GM19467 (cell line): ENCODE measurements around the gene LHPP.

Experiments used
- ATAC-seq: cut with Tn5 transposase; IDR thresholded peaks from one replicate; pipeline ENCODE4 v1.9.1; 2021; ENCODE audit warnings: mild to moderate bottlenecking, moderate library complexity; ENCODE audit not compliant: unreplicated experiment

The LHPP gene

GRCh38 chr10:124651402-124651891 lies 189.8 kb downstream of the LHPP start:
- ATAC-seq = no peak

- ATAC-seq = no peak
Observed at GRCh38 chr10:124652200-124652599, 190.6 kb downstream of the LHPP start.

- no peak for ATAC-seq
Observed at GRCh38 chr10:124652701-124653100, 191.1 kb downstream of the LHPP start.

GRCh38 chr10:124653311-124653710 lies 191.7 kb downstream of the LHPP start:
- ATAC-seq = no peak

GRCh38 chr10:124653811-124654651 lies 192.4 kb downstream of the LHPP start:
- ATAC-seq = no peak

GRCh38 chr10:124654686-124655085 lies 193.1 kb downstream of the LHPP start:
- ATAC-seq = no peak

- ATAC-seq = no peak
Observed at GRCh38 chr10:124655191-124656112, 193.8 kb downstream of the LHPP start.

- ATAC-seq = no peak
Observed at GRCh38 chr10:124656113-124656490, 194.5 kb downstream of the LHPP start.

- no peak for ATAC-seq
Observed at GRCh38 chr10:124656541-124656940, 194.9 kb downstream of the LHPP start.

- no peak for ATAC-seq
Observed at GRCh38 chr10:124657806-124658205, 196.2 kb downstream of the LHPP start.

- no peak for ATAC-seq
Observed at GRCh38 chr10:124658591-124659242, 197.1 kb downstream of the LHPP start.

- no peak for ATAC-seq
Observed at GRCh38 chr10:124659380-124659779, 197.8 kb downstream of the LHPP start.

GRCh38 chr10:124660404-124661125 lies 198.9 kb downstream of the LHPP start:
- ATAC-seq = no peak

GRCh38 chr10:124661660-124662180 lies 200.1 kb downstream of the LHPP start:
- ATAC-seq = no peak

GRCh38 chr10:124663228-124663627 lies 201.6 kb downstream of the LHPP start:
- no peak for ATAC-seq
